Gastroesophageal sphincter (tissue), 3 donors: ENCODE data around the gene TCOF1.

ENCODE experiments used
- POLR2A ChIP-seq, 2 donors: fragments of 450-650 bp; IDR thresholded peaks; one replicate each; pipeline ENCODE4 v1.6.1; 2017; ENCODE audit warnings: antibody characterized with exemption in 2 of 2, mild to moderate bottlenecking in 2 of 2, moderate library complexity in 1 of 2
- POLR2AphosphoS5 ChIP-seq: sonication (generic); formaldehyde crosslinking; IDR thresholded peaks from one replicate; pipeline ENCODE4 v1.6.1; 2017; ENCODE audit warnings: antibody characterized with exemption
- TF ChIP-seq, protein P1 (sequence below), 4 experiments: fragments of 200-600 bp in 2 of 4; fragments of 450-650 bp in 2 of 4; sonication (generic) in 1 of 4; IDR thresholded peaks; one replicate each; pipeline ENCODE4 v1.5.1; 2017 to 2019; ENCODE audit warnings: antibody characterized with exemption in 4 of 4, mild to moderate bottlenecking in 2 of 4, moderate library complexity in 2 of 4

DNA sequence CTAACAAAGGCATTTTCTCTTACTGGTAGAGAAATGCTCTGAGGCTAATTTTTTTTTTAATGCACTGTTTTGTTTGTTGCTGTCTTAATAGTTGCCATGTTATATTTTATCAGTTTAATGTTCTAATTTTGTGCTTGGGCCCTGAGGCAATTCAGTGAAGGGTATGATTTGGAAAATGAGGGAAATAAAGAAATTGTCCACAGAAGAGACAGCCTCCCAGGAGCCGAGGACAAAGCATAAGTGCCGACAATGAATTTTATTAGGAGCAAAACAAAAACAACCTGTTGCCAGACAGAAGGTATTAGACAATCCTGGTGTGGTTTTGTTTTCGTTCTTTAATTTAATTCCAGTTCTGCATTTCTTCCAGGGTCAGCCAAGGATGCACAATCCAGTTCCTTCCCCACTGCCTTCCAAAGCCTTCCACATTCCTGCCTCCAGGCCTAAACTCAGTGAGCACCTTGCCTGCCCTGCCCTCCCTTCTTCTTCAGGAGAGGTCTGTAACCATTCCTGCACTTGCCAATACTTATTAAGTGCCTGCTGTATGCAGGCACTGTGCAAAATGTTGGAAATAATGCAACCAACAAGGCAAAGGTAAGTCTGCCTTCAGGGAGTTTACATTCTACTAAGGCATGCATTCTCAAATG, 4.3 kb upstream of the TCOF1 start:
- TF ChIP-seq, protein P1, sequence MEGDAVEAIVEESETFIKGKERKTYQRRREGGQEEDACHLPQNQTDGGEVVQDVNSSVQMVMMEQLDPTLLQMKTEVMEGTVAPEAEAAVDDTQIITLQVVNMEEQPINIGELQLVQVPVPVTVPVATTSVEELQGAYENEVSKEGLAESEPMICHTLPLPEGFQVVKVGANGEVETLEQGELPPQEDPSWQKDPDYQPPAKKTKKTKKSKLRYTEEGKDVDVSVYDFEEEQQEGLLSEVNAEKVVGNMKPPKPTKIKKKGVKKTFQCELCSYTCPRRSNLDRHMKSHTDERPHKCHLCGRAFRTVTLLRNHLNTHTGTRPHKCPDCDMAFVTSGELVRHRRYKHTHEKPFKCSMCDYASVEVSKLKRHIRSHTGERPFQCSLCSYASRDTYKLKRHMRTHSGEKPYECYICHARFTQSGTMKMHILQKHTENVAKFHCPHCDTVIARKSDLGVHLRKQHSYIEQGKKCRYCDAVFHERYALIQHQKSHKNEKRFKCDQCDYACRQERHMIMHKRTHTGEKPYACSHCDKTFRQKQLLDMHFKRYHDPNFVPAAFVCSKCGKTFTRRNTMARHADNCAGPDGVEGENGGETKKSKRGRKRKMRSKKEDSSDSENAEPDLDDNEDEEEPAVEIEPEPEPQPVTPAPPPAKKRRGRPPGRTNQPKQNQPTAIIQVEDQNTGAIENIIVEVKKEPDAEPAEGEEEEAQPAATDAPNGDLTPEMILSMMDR (IDR thresholded peaks at IDR 0.05): no peak
- TF ChIP-seq POLR2A (IDR thresholded peaks at IDR 0.05) (no peak), POLR2AphosphoS5 (no peak)
